Keratinocyte (primary cell): ENCODE results near the gene SLC66A2. TPM values are rescaled to one million over a fixed set of nuclear protein-coding genes. Genes with fewer than 3 reads are reported as not detected.

Experiments used
- DNase-seq: peaks from one replicate; pipeline ENCODE4 v3.0.0-alpha.2; 2011; ENCODE audit warnings: low read depth, missing footprints, low spot score
- FAIRE-seq: peaks from 2 replicates; lab custom pipeline; 2011; peaks lifted over from hg19 to GRCh38; lab: Jason Lieb, UNC
- H2AFZ ChIP-seq: 2 replicates; pipeline ENCODE4 v1.6.0; 2012; ENCODE audit warnings: low read length, control low read depth, inconsistent platforms; ENCODE audit not compliant: control insufficient read depth
- H3K27ac ChIP-seq: 2 replicates; pipeline ENCODE4 v1.5.1; 2011; ENCODE audit warnings: low read length; ENCODE audit not compliant: control insufficient read depth, insufficient read depth
- H3K27me3 ChIP-seq: 3 replicates; pipeline ENCODE4 v1.6.0; 2011; ENCODE audit warnings: low read length; ENCODE audit not compliant: control insufficient read depth, insufficient read depth; ENCODE audit errors: extremely low read depth
- H3K36me3 ChIP-seq, 2 experiments: 2 replicates in 1 of 2; 3 replicates in 1 of 2; pipeline ENCODE4 v1.5.1; 2011; ENCODE audit warnings: low read length in 2 of 2, mild to moderate bottlenecking in 1 of 2; ENCODE audit not compliant: control insufficient read depth in 2 of 2, insufficient read depth in 2 of 2; ENCODE audit errors: extremely low read depth in 1 of 2
- H3K4me1 ChIP-seq: 3 replicates; pipeline ENCODE4 v1.5.1; 2011; ENCODE audit warnings: low read length; ENCODE audit not compliant: control insufficient read depth, insufficient read depth; ENCODE audit errors: extremely low read depth
- H3K4me2 ChIP-seq: 3 replicates; pipeline ENCODE4 v1.6.0; 2011; ENCODE audit warnings: low read depth, low read length; ENCODE audit not compliant: control insufficient read depth, insufficient read depth; ENCODE audit errors: extremely low read depth
- H3K4me3 ChIP-seq, 3 experiments: fragments of 200-600 bp in 1 of 3; sonication (generic) in 1 of 3; 2 replicates in 2 of 3; 3 replicates in 1 of 3; pipeline ENCODE4 v1.5.1; 2011 to 2016; ENCODE audit warnings: low read length in 3 of 3, mild to moderate bottlenecking in 3 of 3, control low read depth in 2 of 3, inconsistent platforms in 1 of 3, low read depth in 1 of 3, mixed read lengths in 1 of 3, mixed run types in 1 of 3, moderate library complexity in 1 of 3; ENCODE audit not compliant: control insufficient read depth in 2 of 3, insufficient read depth in 2 of 3; ENCODE audit errors: extremely low read depth in 1 of 3
- H3K79me2 ChIP-seq: 2 replicates; pipeline ENCODE4 v1.6.0; 2012; ENCODE audit warnings: low read length; ENCODE audit not compliant: control insufficient read depth, insufficient read depth
- H3K9ac ChIP-seq: 3 replicates; pipeline ENCODE4 v1.6.0; 2011; ENCODE audit warnings: low read length; ENCODE audit not compliant: control insufficient read depth, insufficient read depth; ENCODE audit errors: extremely low read depth
- H3K9me1 ChIP-seq: 3 replicates; pipeline ENCODE4 v1.6.0; 2011; ENCODE audit warnings: low read length; ENCODE audit not compliant: control insufficient read depth, insufficient read depth; ENCODE audit errors: extremely low read depth
- H3K9me3 ChIP-seq: 2 replicates; pipeline ENCODE4 v1.5.1; 2012; ENCODE audit warnings: low read depth, low read length; ENCODE audit not compliant: control insufficient read depth
- H4K20me1 ChIP-seq: 3 replicates; pipeline ENCODE4 v1.6.0; 2011; ENCODE audit warnings: low read length; ENCODE audit not compliant: control insufficient read depth, insufficient read depth; ENCODE audit errors: extremely low read depth
- EZH2 ChIP-seq: IDR thresholded peaks from one replicate; pipeline ENCODE4 v1.6.1; 2012; ENCODE audit warnings: inconsistent platforms, mild to moderate bottlenecking, low read length, moderate library complexity
- dilution Hi-C: fragments of 300-500 bp; cut with MboI; formaldehyde crosslinking; loops from one replicate; pipeline ENCODE4 v1.7.0; 2020; ENCODE audit warnings: low sequenced_read_pairs; ENCODE audit not compliant: extremely low pct_ligation_motif_present
- polyA plus RNA-seq, 5 experiments: library from polyadenylated mRNA; depleted of rRNA in 3 of 5; stranded (reverse) in 3 of 5; stranded (forward) in 1 of 5; unstranded in 1 of 5; fragments of >200 nt; gene quantifications; 1 replicate in 1 of 5; 2 replicates in 3 of 5; 3 replicates in 1 of 5; pipeline versions ENCODE4 v1.2.1 to v1.2.3, GENCODE V29; 2011 to 2012; ENCODE audit warnings: missing spikeins in 2 of 5, low read depth in 1 of 5, low replicate concordance in 1 of 5
- TF ChIP-seq, protein P1 (sequence below), 3 experiments: IDR thresholded peaks in 1 of 3; conservative IDR thresholded peaks in 1 of 3; optimal IDR thresholded peaks in 1 of 3; 2 replicates in 2 of 3; 3 replicates in 1 of 3; pipeline versions ENCODE3 to v1.5.1; 2011; ENCODE audit warnings: low read length in 3 of 3, mild to moderate bottlenecking in 3 of 3, moderate library complexity in 2 of 3, control low read depth in 1 of 3, inconsistent platforms in 1 of 3; ENCODE audit not compliant: insufficient read depth in 2 of 3; ENCODE audit errors: extremely low read depth in 1 of 3

Gene SLC66A2
- polyA plus RNA-seq, 1 donor (not counting 4 experiments of a cell fraction or from before 2014, with no cell fraction given), result 16.3 TPM

DNA sequence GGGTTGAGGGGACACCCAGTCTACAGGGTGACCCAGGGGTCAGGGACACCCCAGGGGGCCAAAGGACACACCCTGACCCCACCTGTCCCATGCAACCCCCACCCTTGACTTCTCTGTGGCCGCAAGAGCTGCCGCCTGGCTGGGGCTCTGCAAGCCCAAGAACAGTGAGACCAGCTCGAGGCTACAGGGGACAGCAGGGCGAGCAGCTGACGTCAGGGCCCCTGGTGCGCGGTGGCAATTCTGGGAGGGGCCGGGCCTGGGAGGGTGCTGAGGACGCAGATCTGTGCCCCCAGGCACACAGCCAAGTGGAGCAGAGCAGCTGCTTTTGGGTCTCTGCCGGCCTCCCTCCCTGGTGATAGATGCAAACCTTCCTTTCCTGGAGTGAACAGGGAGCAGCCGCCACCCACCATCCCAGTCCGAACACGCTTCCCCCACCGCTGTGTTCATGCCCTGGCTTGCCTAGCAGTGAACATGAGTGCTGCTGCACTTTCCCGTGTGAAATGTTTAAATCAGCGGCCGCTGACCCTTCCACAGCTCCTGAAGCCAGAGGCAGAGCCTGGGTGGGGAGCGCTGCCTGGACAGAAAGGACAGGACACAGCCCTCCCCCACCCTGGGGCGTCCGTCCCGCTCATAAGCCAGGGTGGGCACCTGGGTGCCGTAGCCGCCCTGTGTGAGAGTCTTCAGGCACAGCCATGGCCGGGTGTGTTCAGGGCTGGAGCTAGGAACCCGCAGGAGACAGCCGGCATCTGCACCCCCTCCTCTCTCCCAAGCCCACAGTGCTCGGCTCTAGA is 46.9 kb downstream of the SLC66A2 start:
- peak overlapping the region; percentile 64 for H3K4me2 ChIP-seq
- H3K27ac ChIP-seq, result peak overlapping the region; percentile 40
- no peaks in the 10 kb centered on the region for H3K9me1 ChIP-seq
- peaks cover 9 to 13% of the 10 kb centered on the region in 2 experiments for H3K36me3 ChIP-seq
- peak overlapping the region in 2 of 3 experiments; percentile 25 to 34 for H3K4me3 ChIP-seq
- H3K9me3 ChIP-seq, result peaks cover 2% of the 10 kb centered on the region
- dilution Hi-C loops, result no loop called here
- FAIRE-seq (peak; percentile 86), DNase-seq (peak; percentile 19)
- no peaks in the 10 kb centered on the region for H4K20me1 ChIP-seq
- TF ChIP-seq, protein P1, sequence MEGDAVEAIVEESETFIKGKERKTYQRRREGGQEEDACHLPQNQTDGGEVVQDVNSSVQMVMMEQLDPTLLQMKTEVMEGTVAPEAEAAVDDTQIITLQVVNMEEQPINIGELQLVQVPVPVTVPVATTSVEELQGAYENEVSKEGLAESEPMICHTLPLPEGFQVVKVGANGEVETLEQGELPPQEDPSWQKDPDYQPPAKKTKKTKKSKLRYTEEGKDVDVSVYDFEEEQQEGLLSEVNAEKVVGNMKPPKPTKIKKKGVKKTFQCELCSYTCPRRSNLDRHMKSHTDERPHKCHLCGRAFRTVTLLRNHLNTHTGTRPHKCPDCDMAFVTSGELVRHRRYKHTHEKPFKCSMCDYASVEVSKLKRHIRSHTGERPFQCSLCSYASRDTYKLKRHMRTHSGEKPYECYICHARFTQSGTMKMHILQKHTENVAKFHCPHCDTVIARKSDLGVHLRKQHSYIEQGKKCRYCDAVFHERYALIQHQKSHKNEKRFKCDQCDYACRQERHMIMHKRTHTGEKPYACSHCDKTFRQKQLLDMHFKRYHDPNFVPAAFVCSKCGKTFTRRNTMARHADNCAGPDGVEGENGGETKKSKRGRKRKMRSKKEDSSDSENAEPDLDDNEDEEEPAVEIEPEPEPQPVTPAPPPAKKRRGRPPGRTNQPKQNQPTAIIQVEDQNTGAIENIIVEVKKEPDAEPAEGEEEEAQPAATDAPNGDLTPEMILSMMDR (optimal IDR thresholded peaks at IDR 0.05 in 1 of 3, IDR thresholded peaks at IDR 0.05 in 1 of 3, conservative IDR thresholded peaks at IDR 0.05 in 1 of 3; ENCODE audit: extremely low read depth in 1 of 3, insufficient read depth in 2 of 3, low read length in 3 of 3), result no peak
- no peak for TF ChIP-seq EZH2
- no peaks in the 10 kb centered on the region for H3K27me3 ChIP-seq
- no peaks in the 10 kb centered on the region for H3K79me2 ChIP-seq
- peaks cover 8% of the 10 kb centered on the region for H3K4me1 ChIP-seq
- no peak overlapping the region for H2AFZ ChIP-seq
- peak overlapping the region; percentile 15 for H3K9ac ChIP-seq

GRCh38 chr18:79903787-79904356 is 47.6 kb downstream of the SLC66A2 start:
- no peak for FAIRE-seq
- dilution Hi-C loops, result no loop called here

More at GRCh38 chr18:79903787-79904356, 47.6 kb downstream of the SLC66A2 start:
- Histone ChIP-seq H3K27ac (no peak overlapping the region), H3K9me1 (no peaks in the 10 kb centered on the region), H3K9me3 (peaks cover 8% of the 10 kb centered on the region), H3K79me2 (no peaks in the 10 kb centered on the region), H3K4me1 (peaks cover 8% of the 10 kb centered on the region), H3K4me3 (no peak overlapping the region), H3K9ac (no peak overlapping the region), H3K4me2 (no peak overlapping the region), H3K27me3 (no peaks in the 10 kb centered on the region), H3K36me3 (peaks cover 9 to 10% of the 10 kb centered on the region in 2 experiments), H2AFZ (no peak overlapping the region), H4K20me1 (no peaks in the 10 kb centered on the region)
- DNase-seq, result no peak
- TF ChIP-seq, protein P1 (optimal IDR thresholded peaks at IDR 0.05 in 1 of 3, IDR thresholded peaks at IDR 0.05 in 1 of 3, conservative IDR thresholded peaks at IDR 0.05 in 1 of 3; ENCODE audit: extremely low read depth in 1 of 3, insufficient read depth in 2 of 3, low read length in 3 of 3), result no peak
- no peak for TF ChIP-seq EZH2
